Common myeloid progenitor, CD34-positive (primary cell): ENCODE data around the gene MAP2K2.

Experiments
- CTCF ChIA-PET: fragments of 350-600 bp; sonication (Branson Sonifier 250); formaldehyde crosslinking; loops from one replicate; lab custom pipeline; 2021; ENCODE audit warnings: antibody characterized with exemption; lab: Charles Lee
- POLR2A ChIA-PET: fragments of 350-600 bp; sonication (Branson Sonifier 250); formaldehyde crosslinking; loops from one replicate; lab custom pipeline; 2021; ENCODE audit warnings: antibody characterized with exemption; lab: Charles Lee
- DNase-seq, 3 donors: peaks; one replicate each; pipeline versions ENCODE4 v3.0.0 to v3.0.0-alpha.2; 2013
- H3K27ac ChIP-seq, 2 experiments: 1 replicate in 1 of 2; 2 replicates in 1 of 2; pipeline ENCODE4 v1.7.0; 2013; ENCODE audit warnings: inconsistent platforms in 2 of 2, low read length in 2 of 2, mild to moderate bottlenecking in 2 of 2, low read depth in 1 of 2, moderate library complexity in 1 of 2; ENCODE audit not compliant: severe bottlenecking in 2 of 2, insufficient read depth in 1 of 2, poor library complexity in 1 of 2
- H3K27me3 ChIP-seq, 5 experiments: replicated peaks in 2 of 5; 1 replicate in 3 of 5; 2 replicates in 2 of 5; pipeline versions ENCODE4 v1.6.1 to v1.7.0; 2013; ENCODE audit warnings: low read length in 4 of 5, mild to moderate bottlenecking in 2 of 5, moderate library complexity in 2 of 5, inconsistent platforms in 1 of 5; ENCODE audit not compliant: insufficient read depth in 5 of 5, control insufficient read depth in 4 of 5
- H3K36me3 ChIP-seq, 4 experiments: 1 replicate in 2 of 4; 2 replicates in 2 of 4; pipeline versions ENCODE4 v1.6.1 to v1.7.0; 2013; ENCODE audit warnings: low read length in 3 of 4, control low read depth in 1 of 4, mild to moderate bottlenecking in 1 of 4; ENCODE audit not compliant: control insufficient read depth in 4 of 4, insufficient read depth in 4 of 4
- H3K4me1 ChIP-seq, 4 experiments: 1 replicate in 3 of 4; 2 replicates in 1 of 4; pipeline versions ENCODE4 v1.6.1 to v1.7.1; 2013; ENCODE audit warnings: low read length in 3 of 4, mild to moderate bottlenecking in 3 of 4, control low read depth in 1 of 4, inconsistent platforms in 1 of 4, moderate library complexity in 1 of 4; ENCODE audit not compliant: control insufficient read depth in 4 of 4, insufficient read depth in 4 of 4; ENCODE audit errors: control extremely low read depth in 1 of 4
- H3K4me3 ChIP-seq, 7 experiments: 1 replicate in 4 of 7; 2 replicates in 3 of 7; pipeline versions ENCODE4 v1.5.1 to v1.7.0; 2013; ENCODE audit warnings: mild to moderate bottlenecking in 7 of 7, low read length in 6 of 7, moderate library complexity in 6 of 7, inconsistent platforms in 2 of 7, low read depth in 2 of 7, control low read depth in 1 of 7; ENCODE audit not compliant: insufficient read depth in 4 of 7, control insufficient read depth in 1 of 7; ENCODE audit errors: extremely low read depth in 1 of 7
- H3K9me3 ChIP-seq, 5 experiments: 1 replicate in 4 of 5; 2 replicates in 1 of 5; pipeline versions ENCODE4 v1.6.1 to v1.7.1; 2013; ENCODE audit warnings: low read length in 4 of 5, mild to moderate bottlenecking in 2 of 5, inconsistent platforms in 1 of 5, low read depth in 1 of 5, moderate library complexity in 1 of 5; ENCODE audit not compliant: control insufficient read depth in 4 of 5, insufficient read depth in 2 of 5; ENCODE audit errors: control extremely low read depth in 1 of 5
- WGBS: methylation state at CpG from one replicate; pipeline ENCODE4 v1.1.5; 2013; ENCODE audit not compliant: insufficient coverage; 5-methylcytosine and 5-hydroxymethylcytosine counted together

MAP2K2 gene

DNA sequence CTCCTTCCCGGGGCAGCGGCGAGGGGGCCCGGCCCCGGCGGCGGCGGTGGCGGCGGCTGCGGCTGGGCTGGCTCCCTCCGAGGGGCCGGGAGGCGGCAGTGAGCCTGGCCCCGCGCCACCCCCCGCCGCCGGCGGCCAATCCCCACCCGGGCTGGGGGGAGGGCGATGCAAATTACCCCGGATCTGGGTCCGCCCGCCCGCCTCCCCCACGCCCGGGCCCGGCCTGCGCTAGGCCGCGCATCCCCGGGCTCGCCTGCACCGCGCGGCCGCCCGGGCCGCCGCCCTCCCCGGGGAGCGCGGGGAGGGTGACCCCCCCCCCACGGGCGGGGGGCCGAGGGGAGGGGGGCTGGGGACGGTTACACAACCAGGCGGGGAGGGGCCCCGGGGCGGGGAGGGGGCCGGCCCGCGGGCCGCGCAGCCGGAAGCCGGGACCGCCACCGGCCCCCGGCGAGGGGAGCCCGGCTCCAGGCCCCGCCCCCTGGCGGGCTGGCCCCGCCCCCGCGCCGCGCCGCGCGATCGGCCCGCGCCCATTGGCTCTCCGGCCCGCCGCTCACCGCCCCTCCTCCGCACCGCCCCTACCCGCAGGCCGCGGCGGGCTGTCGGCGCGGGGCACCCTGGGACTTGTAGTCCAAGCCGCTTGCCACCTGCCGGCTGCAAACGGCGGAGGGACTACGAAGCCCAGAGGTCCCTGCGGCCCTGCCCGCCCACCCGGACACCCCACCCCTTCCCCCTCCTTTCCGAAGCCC is 58.3 kb downstream of the MAP2K2 start:
- H3K4me3 ChIP-seq: peak overlapping the region in 6 of 7 experiments; percentile 22 to 84 (median 79)
- WGBS: under 1% methylated on average over 46 of the region's 98 CpGs
- H3K27ac ChIP-seq: no peak overlapping the region
- ChIA-PET CTCF (no interaction called here), POLR2A (interaction anchor here (0.6 kb wide), 1 partner anchor 73 kb away, joined by 3 read pairs; no protein-coding TSS in a partner anchor)
- DNase-seq: peak; percentile 98 to 99 (median 99)
- H3K27me3 ChIP-seq: no peaks in the 10 kb centered on the region
- peaks cover 0 to 43% (median 38%) of the 10 kb centered on the region in 4 experiments for H3K4me1 ChIP-seq
- H3K9me3 ChIP-seq: no peaks in the 10 kb centered on the region
- peaks cover 0 to 27% (median 8%) of the 10 kb centered on the region in 4 experiments for H3K36me3 ChIP-seq

DNA sequence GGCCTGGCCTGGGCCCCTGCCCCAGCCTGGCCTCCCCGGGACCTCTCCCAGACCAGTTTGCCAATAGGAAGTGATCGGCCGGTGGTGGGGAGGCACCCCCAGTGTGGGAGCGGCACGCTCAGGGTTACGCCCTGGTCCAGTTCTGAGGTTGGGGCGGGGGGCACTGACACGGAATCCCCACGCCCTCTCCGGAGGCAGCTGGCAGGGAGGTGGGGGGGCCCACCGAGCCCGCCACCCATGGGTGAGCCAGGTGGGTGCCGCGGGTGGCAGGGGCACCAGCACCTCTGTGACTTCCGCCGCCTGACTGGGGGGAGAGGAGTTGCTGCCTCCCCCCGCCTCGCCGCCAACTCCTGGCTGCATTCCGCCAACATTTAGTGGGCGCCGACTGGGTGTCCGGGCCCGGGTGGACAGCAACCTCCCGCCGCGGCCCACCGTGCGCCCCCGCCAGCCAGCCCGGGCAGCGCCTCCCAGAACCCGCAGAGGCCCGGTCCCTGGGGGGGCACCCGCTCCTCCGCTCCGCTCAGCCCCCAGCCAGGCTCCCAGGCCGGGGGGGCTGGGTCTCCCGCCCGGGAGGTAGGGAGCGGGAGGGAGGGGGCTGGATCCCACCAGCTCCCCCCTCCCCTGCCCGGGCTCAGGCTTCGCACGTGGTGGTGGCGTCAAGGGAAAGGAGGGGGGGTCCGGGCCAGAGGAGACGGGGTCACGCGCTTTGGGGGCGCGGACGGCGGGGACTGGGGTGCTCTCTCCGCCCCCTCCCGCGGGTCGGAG is 59.2 kb downstream of the MAP2K2 start:
- WGBS: under 1% methylated on average over 37 of the region's 57 CpGs

GRCh38 chr19:4064149-4064495 is 59.8 kb downstream of the MAP2K2 start:
- Histone ChIP-seq H3K36me3 (peaks cover 0 to 32% (median 9%) of the 10 kb centered on the region in 4 experiments), H3K4me1 (peaks cover 0 to 44% (median 39%) of the 10 kb centered on the region in 4 experiments), H3K9me3 (no peaks in the 10 kb centered on the region), H3K27ac (peak overlapping the region; percentile 58 to 78), H3K27me3 (no peaks in the 10 kb centered on the region), H3K4me3 (peak overlapping the region; percentile 42 to 81 (median 70))
- 17% methylated on average over 22 of the region's 24 CpGs for WGBS
- CTCF ChIA-PET: no interaction called here
- POLR2A ChIA-PET: no interaction called here
- no peak for DNase-seq

More for the DNA sequence above, 59.2 kb downstream of the MAP2K2 start:
- CTCF ChIA-PET: no interaction called here
- Histone ChIP-seq H3K36me3 (peaks cover 0 to 32% (median 9%) of the 10 kb centered on the region in 4 experiments), H3K4me1 (peaks cover 0 to 44% (median 40%) of the 10 kb centered on the region in 4 experiments), H3K9me3 (no peaks in the 10 kb centered on the region), H3K4me3 (peak overlapping the region; percentile 42 to 81 (median 70)), H3K27ac (peak overlapping the region; percentile 58 to 78), H3K27me3 (no peaks in the 10 kb centered on the region)
- POLR2A ChIA-PET: no interaction called here
- peak in 2 of 3 donors; percentile 57 to 69 for DNase-seq

GRCh38 chr19:4063369-4064148 is 60.4 kb downstream of the MAP2K2 start:
- no peaks in the 10 kb centered on the region for H3K27me3 ChIP-seq
- POLR2A ChIA-PET: no interaction called here
- no peak for DNase-seq
- peaks cover 0 to 32% (median 9%) of the 10 kb centered on the region in 4 experiments for H3K36me3 ChIP-seq
- H3K27ac ChIP-seq: peak overlapping the region; percentile 58 to 78
- CTCF ChIA-PET: no interaction called here
- no peaks in the 10 kb centered on the region for H3K9me3 ChIP-seq
- H3K4me3 ChIP-seq: peak overlapping the region in 6 of 7 experiments; percentile 49 to 81 (median 74)
- WGBS: 75% methylated on average over 28 of the region's 31 CpGs
- H3K4me1 ChIP-seq: peaks cover 0 to 45% (median 40%) of the 10 kb centered on the region in 4 experiments

GRCh38 chr19:4062419-4063368 is 61.2 kb downstream of the MAP2K2 start:
- ChIA-PET POLR2A (no interaction called here), CTCF (interaction anchor here (1.1 kb wide), 1 partner anchor 74 kb away, joined by 3 read pairs; no protein-coding TSS in a partner anchor)
- peaks cover 0 to 36% (median 11%) of the 10 kb centered on the region in 4 experiments for H3K36me3 ChIP-seq

More at GRCh38 chr19:4062419-4063368, 61.2 kb downstream of the MAP2K2 start:
- Histone ChIP-seq H3K27me3 (no peaks in the 10 kb centered on the region), H3K9me3 (no peaks in the 10 kb centered on the region), H3K27ac (peak overlapping the region in 1 of 2 experiments; percentile 78), H3K4me3 (no peak overlapping the region), H3K4me1 (peaks cover 0 to 44% (median 37%) of the 10 kb centered on the region in 4 experiments)
- 94% methylated on average over 25 of the region's 30 CpGs for WGBS
- no peak for DNase-seq
